ENCODE data around the gene PIANP. TPM values are rescaled to one million over a fixed set of nuclear protein-coding genes. Genes with fewer than 3 reads are reported as not detected.

Gene PIANP
- total and polyA plus RNA-seq, 10 of the 15 experiments (the other 5 are each of a cell fraction or from before 2014, with no cell fraction given), result 0.08 to 0.12 (median 0.08) TPM; not detected in 7

DNA sequence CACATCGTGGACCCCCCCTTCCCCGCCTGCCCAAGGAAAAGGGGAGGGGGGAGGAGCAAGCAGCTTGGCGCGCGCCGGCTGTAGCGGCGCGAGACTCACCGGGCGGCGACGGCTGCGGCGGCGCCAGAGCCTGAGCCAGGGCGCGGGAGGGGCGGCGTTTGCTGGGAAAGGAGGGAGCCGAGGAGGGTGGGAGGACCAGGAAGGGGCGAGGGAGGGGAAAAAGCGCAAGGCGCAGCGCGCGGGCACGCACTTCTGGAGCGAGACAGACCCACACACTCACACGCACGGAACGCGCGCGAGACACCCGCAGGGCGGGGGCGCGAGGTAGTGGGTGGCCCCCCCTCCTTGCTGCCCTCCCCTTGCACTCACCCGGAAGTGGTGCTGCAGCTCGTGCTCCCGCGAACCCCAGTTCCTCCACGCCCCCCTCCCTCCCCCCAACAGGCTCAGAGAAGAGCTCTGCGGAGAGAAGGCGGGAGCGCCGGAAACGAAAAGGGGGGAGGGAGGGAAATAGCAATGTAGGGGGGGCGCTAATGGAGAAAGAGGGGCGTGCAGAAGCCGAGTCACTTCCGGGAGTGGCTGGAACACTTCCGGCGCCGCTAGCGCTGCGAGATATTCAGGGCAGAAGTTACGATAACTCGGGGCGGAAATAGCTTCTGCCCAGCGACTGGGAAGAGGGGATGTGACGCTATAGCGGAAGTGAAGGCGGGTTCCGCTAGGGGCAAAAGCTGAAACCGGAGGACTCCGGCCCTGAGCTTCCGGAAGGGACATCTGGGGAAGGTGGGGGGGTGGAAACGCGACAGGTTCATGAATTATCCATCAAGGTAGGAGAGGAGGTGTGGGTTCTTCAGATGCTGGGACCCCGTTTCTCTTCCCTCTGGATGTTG lies 11.4 kb downstream of the PIANP start, which contains the start of gene ZNF384 (continued):
- peak; percentile 99 for TF ChIP-seq NBN (IDR thresholded peaks at IDR 0.05)
- peak; percentile 96 for TF ChIP-seq NR2C1 (IDR thresholded peaks at IDR 0.05)
- no peak for TF ChIP-seq CBX3 (IDR thresholded peaks at IDR 0.05; ENCODE audit: borderline replicate concordance, low read depth)
- TF ChIP-seq, protein P1, sequence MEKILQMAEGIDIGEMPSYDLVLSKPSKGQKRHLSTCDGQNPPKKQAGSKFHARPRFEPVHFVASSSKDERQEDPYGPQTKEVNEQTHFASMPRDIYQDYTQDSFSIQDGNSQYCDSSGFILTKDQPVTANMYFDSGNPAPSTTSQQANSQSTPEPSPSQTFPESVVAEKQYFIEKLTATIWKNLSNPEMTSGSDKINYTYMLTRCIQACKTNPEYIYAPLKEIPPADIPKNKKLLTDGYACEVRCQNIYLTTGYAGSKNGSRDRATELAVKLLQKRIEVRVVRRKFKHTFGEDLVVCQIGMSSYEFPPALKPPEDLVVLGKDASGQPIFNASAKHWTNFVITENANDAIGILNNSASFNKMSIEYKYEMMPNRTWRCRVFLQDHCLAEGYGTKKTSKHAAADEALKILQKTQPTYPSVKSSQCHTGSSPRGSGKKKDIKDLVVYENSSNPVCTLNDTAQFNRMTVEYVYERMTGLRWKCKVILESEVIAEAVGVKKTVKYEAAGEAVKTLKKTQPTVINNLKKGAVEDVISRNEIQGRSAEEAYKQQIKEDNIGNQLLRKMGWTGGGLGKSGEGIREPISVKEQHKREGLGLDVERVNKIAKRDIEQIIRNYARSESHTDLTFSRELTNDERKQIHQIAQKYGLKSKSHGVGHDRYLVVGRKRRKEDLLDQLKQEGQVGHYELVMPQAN (conservative IDR thresholded peaks at IDR 0.05), result peak; percentile 66
- TF ChIP-seq ZNF622 (IDR thresholded peaks at IDR 0.05), result no peak
- TF ChIP-seq EZH2 (IDR thresholded peaks at IDR 0.05; ENCODE audit: borderline replicate concordance, control insufficient read depth, low read depth, low read length), result no peak
- no peak for TF ChIP-seq CEBPB (IDR thresholded peaks at IDR 0.05; ENCODE audit: borderline replicate concordance in 1 of 2, low read depth in 2 of 2, low read length in 2 of 2)
- TF ChIP-seq SUZ12 (IDR thresholded peaks at IDR 0.05; ENCODE audit: unreplicated experiment), result no peak
- no peak for TF ChIP-seq CHD4 (IDR thresholded peaks at IDR 0.05)
- TF ChIP-seq, protein P2, sequence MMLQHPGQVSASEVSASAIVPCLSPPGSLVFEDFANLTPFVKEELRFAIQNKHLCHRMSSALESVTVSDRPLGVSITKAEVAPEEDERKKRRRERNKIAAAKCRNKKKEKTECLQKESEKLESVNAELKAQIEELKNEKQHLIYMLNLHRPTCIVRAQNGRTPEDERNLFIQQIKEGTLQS (IDR thresholded peaks at IDR 0.05; ENCODE audit: borderline replicate concordance, extremely low read depth, low read depth, low read length), result no peak
- peak; percentile 48; the same call in 1 of the 2 replicates for TF ChIP-seq BRCA1 (IDR thresholded peaks at IDR 0.05; ENCODE audit: low read depth, low read length)
- TF ChIP-seq RAD51 (IDR thresholded peaks at IDR 0.05), result no peak
- TF ChIP-seq RFX5 (IDR thresholded peaks at IDR 0.05; ENCODE audit: low read depth, low read length), result peak; percentile 55; the same call in 1 of the 2 replicates
- TF ChIP-seq SREBF1 (IDR thresholded peaks at IDR 0.05; ENCODE audit: low read length), result no peak
- no peak for TF ChIP-seq SMC3 (IDR thresholded peaks at IDR 0.05; ENCODE audit: borderline replicate concordance, low read length)
- no peak for TF ChIP-seq BCL11A (IDR thresholded peaks at IDR 0.05; ENCODE audit: low read depth, low read length)
- TF ChIP-seq HDAC6 (IDR thresholded peaks at IDR 0.05; ENCODE audit: unreplicated experiment), result no peak
- no peak for TF ChIP-seq STAT3 (IDR thresholded peaks at IDR 0.05; ENCODE audit: low read depth, low read length)
- peak; percentile 77; the same call in 1 of the 2 replicates for TF ChIP-seq SMARCA5 (IDR thresholded peaks at IDR 0.05)
- TF ChIP-seq, protein P3, sequence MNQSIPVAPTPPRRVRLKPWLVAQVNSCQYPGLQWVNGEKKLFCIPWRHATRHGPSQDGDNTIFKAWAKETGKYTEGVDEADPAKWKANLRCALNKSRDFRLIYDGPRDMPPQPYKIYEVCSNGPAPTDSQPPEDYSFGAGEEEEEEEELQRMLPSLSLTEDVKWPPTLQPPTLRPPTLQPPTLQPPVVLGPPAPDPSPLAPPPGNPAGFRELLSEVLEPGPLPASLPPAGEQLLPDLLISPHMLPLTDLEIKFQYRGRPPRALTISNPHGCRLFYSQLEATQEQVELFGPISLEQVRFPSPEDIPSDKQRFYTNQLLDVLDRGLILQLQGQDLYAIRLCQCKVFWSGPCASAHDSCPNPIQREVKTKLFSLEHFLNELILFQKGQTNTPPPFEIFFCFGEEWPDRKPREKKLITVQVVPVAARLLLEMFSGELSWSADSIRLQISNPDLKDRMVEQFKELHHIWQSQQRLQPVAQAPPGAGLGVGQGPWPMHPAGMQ (IDR thresholded peaks at IDR 0.05; ENCODE audit: borderline replicate concordance), result no peak
- no peak for TF ChIP-seq ZZZ3 (IDR thresholded peaks at IDR 0.05; ENCODE audit: control insufficient read depth, insufficient read length, low read depth)
- TF ChIP-seq NR2F1 (conservative IDR thresholded peaks at IDR 0.05), result no peak
